Measurements from ENCODE around the gene APOA4.

DNA sequence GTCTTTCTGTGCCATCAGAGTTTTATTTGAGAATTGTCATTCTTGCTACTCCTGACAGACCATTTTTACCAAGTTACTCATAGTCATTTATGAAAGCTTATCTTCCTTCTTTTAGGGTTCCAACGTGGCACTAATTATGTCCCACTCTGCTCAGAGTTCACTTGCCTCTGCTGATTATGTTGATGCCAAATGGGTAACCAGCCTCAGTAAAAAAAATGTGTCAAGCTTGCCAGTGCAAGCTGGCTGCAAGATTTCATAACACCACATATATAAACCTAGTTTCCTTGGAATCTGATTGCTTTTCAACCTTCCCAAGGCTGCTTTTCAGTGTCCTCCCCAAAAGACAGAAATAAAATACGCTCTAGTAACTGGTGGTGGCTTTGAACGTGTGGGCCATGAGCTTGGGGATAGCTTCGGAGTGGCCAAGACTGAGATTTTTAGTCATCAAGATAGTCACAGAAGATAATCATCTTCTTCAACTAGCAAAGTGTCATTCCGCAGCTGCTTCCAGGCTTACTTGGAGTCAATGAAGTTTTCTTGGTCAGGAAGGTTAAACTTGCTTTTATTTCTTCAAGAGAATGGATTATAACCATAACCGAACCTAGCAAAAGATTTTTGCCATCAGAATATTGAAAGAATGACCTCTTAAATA, 43.8 kb upstream of the APOA4 start:
- TF ChIP-seq POLR2A (IDR thresholded peaks at IDR 0.05) (no peak), CTCF (IDR thresholded peaks at IDR 0.05) (no peak)
